TTC549 (cell line): ENCODE data around the gene DPH1.

ENCODE experiments used
- FAIRE-seq: peaks from 2 replicates; lab custom pipeline; 2012; peaks lifted over from hg19 to GRCh38; lab: Jason Lieb, UNC

Gene DPH1

DNA sequence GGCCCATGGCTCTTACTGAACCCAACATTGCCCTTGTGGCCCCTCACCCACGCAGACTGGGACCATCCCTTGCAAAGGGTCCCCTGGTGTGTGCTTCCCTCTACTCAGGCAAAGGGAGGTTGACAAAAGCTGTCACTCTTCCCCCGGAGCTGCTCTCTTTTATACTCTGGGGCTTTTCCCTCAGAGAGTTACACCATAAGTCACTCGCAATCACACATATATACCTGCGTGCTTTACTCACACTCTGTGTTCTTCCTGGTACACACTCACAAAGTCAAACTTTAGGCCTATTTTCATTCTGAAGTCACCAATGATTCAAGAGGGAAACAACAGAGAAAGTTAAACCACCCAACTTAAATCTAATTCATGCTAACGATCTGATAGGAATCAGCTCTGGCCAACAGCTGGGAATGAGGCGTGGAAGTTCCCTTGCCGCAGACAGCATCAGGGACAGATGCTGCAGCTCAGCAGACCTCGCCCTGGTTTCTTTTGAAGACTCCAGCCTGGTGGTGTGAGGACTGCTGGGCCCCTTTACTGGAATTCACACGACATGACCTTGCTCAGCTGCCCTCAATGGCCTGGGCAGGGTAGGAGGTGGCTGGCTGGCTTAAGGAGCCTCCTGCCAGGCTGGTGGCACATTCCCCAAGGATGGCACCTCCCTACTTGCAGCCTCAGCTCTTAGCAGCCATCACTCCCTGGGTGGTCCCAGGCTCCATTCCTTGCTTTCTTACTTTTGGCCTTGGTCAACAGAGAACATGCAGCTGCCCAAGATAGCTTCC, 52.2 kb downstream of the DPH1 start:
- FAIRE-seq = no peak

DNA sequence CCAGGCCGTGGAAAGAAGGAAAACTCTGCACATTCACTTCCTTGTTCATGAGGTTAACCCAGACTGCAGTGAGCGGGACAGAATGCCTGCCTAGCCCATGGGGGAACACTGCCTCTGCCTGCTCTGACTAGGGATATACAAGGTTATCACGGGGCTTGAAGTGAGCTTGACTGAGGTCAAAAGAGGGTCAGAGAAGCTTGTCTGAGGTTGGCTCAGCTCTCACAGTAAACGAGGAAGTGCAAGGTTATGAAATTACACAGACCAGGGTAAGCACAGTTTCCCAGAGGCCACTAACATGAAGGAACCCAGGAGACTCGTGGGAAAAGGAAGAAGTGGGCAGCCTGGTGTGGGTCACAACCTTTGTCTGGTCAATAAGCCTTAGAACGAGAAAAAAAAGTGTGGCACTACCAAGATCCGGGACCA, 53.7 kb downstream of the DPH1 start:
- no peak for FAIRE-seq

DNA sequence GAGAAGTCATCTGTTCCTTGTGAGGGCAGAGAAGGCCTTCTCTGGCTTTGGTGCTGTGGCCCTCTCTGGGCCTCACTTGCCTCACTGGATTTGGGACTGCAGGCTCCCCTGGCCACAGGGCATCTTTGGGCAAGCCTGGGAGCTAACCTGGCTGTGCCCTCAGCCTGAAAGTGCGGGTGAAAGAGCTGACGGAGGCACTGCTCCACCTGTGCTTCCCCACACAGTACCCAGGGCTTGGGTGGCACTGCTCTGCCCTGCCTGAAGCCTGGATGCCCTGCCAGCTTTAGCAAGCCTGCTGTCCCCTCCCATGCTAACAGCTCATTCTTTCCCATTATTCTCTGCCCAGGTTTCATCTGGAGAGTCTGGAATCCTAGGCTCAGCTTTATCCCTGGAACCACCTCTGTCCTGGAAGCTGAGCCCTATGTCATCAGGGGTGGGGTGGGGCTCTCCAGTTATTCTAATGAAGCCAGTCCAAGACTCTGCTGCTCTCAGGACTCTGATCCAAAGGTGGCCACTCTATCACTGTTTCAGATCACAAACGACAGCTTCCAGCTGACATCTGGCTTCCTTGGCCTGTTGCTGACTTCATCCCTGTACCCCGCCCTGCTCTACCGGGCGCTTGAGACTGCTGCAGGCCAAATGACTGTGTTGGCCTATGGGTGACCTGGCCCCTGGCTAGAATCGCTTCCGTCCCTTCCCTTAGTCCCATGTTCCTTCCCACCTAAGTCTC, 54.2 kb downstream of the DPH1 start:
- FAIRE-seq = no peak

DNA sequence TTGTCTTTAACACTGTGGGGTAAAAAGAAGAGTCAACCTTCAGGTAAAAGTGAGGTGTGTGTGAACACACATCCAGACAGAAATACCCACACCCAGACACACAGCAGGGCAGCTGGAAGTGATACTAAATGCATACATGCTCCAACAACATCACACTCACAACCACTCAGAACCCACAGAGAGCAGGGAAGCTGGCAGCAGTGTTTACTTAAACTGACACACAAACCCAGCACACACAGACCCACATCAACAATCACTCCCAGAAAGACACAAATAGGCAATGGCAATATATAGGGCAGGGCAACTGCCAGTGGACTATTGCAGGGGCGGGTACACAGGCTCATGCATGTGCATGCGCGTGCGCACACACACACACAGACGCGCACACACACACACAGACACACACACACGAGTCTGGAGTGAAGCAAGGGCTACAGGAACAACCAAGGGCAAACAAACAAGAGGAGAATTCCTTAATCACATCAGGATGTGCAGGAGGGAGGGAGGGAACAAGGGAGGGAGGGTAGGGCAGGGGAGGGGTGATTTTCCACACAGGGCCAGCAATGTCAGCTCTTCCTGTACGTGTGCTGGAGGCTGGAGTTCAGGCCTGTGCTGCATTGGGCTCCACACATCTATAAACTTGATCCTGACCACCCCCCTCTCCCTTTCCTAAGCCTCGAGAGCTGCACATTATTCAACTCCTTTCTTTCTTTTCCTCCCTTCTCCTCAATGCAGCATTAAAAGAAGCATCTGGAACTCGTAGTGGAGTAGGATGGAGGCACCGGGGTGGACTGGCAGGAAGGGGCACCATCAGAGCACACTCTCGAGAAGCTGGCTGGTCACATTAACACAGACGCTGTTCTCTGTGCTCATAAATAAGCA, 55.1 kb downstream of the DPH1 start:
- FAIRE-seq = no peak

DNA sequence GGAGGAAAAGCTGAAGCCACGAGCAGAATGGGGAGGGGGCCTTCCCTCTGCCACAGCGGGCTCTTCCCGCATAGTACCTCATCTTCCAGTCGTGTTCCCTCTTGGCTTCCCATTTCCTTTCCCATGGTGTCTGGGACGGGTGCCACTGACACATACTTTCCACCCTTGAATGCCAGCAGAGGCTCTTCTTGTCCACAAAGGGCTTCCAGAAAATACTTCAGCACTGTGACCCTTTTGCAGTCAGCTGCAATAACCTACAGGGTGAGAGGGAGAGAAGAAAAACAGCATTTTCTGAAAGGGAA, 55.6 kb downstream of the DPH1 start:
- FAIRE-seq = no peak

DNA sequence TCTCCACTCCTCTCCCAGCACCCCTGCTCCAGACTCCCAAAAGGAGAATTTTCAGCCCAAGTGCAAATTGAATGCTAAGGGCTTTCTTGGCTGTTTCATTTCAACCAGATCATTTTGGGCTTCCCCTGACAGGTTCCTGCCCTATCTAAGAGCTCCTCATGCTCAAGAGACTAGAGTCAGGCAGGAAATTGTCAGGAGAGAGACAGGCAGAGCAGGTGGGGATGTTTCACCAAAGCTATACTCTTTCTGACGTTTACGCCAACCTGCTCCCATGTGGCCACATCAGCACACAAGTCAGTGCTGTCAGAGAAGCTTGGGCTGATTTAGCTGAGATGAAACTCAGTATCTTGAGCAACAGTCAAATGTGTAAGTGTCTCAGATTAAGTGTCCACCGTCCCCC, 56.4 kb downstream of the DPH1 start:
- FAIRE-seq = no peak

DNA sequence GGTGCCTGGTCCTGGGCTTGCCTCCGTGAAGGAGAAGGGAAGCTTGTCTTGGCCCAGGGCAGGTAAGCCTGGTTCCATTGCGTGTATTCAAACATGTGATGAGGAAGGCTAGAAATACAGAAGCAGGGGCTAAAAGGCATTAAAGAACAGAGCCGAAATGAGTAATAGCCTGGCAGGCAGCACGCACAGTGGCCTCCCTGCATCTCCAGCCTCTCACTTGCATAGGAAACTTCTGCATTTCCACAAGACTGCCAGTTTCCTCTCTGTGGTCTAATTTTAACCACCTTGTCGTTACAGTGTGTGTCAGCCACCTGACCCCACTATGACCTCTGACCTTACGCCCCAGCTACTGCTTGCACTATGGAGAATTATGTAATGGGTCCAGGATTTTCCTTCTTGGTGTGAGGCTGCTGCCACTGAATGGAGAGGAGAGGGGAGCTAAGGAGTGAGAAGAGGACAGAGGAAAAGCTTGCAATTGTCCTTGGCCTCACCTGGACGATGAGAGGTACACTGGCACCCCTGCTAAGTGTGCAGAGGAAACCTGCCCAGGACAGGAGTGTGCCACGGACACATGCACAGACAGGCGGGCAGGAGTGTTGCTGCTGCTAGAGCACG, 57.8 kb downstream of the DPH1 start:
- no peak for FAIRE-seq

DNA sequence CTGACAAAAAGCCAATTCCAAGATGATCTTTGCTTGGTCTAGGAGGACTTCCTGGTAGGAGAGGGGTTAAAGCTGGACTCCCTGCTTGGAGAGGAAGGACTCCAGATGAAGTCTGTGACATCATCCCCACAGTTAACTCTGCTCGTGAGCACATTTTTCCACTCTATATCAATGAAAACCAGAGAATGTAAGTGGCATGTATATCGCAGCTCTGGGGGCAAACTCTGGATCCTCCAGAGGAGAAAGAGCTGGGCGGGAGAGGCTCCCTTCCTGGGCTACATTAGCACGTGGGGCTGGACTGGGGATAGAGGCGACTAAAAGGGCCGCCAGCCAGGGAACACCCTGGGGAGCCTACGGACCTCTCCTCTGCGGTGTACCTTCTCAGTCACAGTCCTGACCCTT, 59.1 kb downstream of the DPH1 start:
- no peak for FAIRE-seq

DNA sequence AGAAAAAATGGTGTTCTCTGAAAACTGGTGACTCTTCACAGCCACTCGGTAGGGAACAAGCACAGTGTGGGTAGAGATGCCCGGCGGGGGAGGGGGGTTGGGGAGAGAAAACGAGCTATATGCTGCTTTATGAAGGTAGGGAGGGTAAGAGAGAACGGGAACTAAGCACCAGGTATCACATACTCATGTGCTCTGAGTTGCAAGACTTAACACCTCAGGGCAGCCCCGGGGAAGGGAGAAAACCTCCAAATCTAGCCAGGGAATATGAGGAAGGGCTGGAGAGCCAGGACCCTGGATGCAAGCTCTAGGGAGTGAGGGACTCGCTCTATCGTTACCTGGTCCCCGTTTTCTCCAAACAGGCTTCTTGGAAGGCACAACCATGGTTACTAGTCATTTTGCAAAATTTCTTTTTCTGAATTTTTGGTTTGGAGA, 60.3 kb downstream of the DPH1 start:
- no peak for FAIRE-seq

DNA sequence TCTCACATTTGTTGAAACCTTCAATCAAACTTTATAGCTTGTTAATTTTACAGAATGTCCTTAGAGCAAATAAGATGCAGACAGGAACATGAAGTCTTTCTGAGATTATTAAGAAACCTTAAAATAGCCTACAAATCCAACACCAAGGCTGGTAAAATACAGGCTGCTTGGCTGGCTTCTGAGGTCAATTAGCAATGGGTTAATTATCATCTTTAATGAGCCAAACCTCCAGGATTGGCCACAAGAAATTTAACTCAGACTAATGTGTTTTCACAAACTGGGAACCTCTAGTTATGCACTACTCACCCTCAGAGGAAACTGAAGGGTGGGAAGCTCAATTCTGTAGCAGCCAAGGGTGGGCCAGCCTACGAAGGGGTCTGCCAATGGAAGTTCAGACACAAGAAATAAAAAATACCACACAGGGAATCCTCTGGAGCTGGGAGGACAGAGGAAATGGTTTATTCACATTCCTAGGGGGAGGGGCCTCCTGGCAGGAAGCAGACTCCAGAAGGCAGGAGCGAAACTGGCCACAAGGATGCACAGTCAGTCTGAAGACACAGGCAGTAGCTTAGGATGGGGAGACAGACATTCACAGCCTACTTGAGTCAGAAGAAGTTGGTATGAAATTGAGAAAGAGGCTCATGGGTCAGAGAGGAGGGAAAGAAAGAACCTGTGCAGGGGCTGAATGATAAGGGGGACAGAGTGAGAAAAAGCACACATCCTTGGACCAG, 61.0 kb downstream of the DPH1 start:
- FAIRE-seq = no peak

DNA sequence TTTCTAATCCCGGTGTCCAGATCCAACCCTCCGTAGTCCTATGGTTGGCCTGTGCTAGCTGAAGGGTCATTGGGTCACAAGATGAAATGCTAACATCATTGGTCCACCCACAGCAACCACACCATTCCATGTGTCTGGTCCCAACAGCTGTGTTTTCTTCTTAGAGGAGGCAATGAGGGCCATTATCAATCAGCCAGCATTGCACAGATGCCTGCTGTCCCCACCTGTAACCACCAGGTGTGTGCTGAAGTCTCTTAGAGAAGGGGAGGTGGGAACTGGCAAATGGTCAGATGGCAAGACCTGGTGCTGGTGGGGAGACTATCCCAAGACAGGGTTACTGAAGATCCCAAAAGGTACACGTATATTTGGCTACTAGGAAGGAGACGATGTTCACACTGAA, 62.3 kb downstream of the DPH1 start:
- no peak for FAIRE-seq

DNA sequence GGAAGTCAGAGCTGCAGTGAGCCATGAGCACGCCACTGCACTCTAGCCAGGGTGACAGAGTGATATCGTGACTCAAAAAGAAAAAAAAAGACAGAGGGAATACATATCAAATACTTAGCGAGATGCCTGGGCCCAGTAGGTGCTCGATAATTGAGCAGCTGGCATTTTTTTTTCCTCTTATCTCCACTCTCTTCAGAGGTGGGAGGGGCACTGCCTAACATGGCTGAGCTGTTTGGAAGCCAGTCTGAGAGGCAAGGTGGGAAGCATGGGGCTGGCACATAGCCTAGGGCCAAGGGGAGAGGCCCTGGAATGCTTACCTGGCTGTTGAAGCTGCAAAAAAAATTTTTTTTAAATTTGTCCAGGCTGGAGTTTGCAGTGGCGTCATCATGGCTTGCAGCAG, 63.4 kb downstream of the DPH1 start:
- FAIRE-seq = no peak
